Measurements from ENCODE around the gene SPTBN4.
"Not testable (repeated sequence)": the region's sequence is repeated elsewhere in the genome, so short reads cannot be mapped to it uniquely, and the experiment has no call there.

Gene SPTBN4

DNA sequence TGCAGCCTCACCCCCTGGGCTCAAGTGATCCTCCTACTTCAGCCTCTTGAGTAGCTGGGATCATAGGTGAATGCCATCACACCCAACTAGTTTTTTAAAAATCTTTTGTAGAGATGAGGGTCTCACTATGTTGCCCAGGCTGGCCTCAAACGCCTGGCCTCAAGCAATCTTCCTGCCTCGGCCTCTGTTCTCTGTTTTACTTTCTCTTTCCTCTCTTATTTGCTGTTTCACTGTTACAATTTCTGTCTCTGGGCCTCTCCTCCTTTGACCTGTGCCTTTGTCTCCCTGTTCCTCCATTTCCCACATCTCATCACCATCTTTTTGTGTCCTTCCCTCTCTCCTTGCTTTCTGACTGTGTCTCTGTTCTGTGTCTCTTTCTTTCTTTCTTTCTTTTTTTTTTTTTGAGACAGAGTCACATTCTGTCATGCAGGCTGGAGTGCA, 119.2 kb downstream of the SPTBN4 start:
- no peak for DNase-seq (ENCODE audit: low read depth in 2 of 2)

DNA sequence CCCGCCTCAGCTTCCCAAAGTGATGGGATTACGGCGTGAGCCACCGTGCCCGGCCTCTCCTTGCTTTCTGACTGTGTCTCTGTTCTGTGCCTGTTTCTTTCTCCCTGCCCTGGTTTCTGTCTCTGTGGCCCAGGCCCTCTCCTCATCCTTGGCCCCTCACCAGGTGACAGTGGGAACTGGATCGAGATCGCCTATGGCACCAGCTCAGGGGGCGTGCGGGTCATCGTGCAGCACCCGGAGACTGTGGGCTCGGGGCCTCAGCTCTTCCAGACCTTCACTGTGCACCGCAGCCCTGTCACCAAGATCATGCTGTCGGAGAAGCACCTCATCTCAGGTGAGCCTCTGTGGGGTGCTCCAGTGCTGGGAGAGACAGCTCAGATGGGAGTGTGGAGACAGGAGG, 119.8 kb downstream of the SPTBN4 start:
- DNase-seq (ENCODE audit: low read depth in 2 of 2): no peak

DNA sequence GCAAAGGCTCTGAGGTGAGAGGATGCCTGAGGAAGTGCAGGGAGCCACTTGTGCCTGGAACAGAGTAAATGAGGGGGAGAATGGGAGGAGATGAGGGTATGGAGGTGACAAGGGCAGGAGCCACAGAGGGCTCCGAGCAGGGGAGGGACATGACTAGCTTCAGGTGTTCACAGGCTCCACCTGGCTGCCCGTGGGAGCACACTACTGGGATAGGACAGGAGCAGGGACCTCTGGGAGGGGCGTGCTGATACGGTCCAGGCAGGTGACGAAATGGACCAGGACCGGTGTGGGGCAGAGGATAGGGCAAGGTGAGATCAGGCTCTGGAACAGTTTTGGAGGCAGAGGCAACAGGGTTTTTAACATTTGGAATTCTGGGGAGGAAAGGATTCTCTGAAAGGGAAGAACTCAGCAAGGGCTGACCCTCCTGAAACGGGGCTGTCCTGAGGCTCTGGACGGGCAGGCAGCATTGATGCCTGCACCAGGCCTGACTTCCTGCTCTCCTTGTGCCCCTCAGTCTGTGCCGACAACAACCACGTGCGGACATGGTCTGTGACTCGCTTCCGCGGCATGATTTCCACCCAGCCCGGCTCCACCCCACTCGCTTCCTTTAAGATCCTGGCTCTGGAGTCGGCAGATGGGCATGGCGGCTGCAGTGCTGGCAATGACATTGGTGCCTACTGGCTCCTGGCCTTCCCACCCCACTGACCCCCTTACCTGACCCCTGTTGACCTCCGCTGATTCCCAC, 121.5 kb downstream of the SPTBN4 start:
- DNase-seq (ENCODE audit: low read depth in 2 of 2): no peak

DNA sequence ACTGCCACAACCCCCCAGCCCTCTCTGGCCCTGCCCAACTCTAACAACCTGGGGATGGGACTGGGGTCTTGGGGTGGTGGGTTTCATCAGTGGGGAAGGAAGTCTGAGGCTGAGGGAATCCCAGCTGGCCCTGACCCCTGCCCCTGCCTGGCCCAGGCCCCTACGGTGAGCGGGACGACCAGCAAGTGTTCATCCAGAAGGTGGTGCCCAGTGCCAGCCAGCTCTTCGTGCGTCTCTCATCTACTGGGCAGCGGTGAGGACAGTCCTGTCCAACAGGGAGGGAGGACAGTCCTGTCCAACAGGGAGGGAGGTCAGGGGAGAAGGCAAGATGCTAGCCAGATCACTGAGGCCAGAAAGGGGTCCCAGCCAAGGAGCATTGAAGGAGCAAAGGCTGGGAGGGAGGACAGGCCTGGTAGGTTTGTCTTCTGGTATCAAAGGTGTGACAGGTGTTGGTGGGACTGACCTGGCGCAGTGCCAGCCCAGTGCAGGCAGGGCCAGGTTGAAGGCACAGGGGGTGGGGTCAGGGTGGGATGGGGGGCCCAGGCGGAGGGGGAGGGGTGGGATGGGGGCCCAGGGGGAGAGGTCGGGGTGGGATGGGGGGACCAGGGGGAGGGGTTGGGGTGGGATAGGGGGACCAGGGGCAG, 122.2 kb downstream of the SPTBN4 start:
- DNase-seq (ENCODE audit: low read depth in 2 of 2): no peak

DNA sequence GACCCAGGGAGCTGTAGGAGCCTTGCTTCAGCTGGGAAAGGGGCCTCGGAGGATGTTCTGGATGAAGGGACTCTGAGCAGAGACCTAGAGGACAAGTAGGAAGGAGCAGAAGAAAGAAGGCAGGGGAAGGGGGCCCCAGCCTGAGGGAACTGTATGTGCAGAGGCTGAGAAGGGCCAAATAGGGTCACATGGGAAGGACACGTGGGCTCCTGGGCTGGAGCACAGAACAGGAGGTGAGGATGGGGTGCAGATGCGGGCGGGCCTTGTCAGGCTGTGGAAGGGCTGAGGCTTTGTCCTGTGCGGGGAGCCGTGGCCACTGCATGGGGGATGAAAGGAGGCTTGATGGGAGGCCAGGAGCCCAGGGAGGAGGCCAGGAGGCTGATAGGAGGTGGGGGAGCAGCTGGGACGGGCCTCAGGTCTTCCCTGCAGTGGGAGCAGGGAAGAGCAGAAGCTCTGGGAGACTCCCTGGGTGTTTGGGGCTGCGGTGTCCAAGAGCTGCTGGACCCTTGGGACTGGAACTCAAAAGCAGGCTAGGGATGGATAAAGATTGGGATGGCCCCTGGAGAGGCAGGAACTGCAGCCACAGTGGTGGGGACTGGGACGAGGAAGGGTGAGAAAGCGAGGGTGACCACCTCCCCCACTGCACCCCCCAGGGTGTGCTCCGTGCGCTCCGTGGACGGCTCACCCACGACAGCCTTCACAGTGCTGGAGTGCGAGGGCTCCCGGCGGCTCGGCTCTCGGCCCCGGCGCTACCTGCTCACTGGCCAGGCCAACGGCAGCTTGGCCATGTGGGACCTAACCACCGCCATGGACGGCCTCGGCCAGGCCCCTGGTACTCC, 123.0 kb downstream of the SPTBN4 start:
- no peak for DNase-seq (ENCODE audit: low read depth in 2 of 2)

DNA sequence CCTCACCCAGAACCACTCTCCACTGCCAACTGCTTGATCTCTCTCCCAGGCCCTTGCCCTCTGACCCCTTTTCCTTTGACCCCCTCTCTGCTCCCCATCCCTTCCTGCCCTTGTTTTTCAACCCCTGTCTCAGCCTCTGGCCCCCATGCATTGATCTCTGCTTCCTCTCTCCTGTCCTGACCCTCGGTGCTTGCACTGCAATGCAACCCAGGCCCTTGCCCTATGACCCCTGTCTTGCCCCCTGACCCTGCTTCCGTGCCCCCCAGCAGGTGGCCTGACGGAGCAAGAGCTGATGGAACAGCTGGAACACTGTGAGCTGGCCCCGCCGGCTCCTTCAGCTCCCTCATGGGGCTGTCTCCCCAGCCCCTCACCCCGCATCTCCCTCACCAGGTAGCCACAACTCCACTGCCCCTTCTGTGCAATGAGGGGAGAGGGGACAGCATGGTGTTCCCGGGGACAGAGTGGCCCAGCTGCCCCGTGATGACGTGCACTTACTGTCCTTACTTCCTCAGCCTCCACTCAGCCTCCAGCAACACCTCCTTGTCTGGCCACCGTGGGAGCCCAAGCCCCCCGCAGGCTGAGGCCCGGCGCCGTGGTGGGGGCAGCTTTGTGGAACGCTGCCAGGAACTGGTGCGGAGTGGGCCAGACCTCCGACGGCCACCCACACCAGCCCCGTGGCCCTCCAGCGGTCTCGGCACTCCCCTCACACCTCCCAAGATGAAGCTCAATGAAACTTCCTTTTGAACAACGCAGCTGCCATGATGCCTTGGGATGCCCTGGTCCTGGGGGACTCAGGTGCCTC, 123.9 kb downstream of the SPTBN4 start:
- DNase-seq (ENCODE audit: low read depth in 2 of 2): no peak

DNA sequence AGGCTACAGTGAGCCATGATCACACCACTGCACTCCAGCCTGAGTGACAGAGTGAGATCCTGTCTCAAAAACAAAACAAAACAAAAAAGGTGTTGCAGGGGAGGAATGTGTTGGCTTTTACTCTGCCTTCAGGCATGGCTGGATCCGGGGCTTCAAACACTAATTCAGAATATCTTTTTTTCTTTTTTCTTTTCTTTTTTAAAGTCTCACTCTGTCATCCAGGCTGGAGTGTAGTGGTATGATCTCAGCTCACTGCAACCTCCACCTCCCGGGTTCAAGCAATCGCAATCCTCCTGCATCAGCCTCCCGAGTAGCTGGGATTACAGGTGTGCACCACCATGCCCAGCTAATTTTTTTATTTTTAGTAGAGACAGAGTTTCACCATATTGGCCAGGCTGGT, 124.9 kb downstream of the SPTBN4 start:
- DNase-seq (ENCODE audit: low read depth in 2 of 2): not testable (repeated sequence)

DNA sequence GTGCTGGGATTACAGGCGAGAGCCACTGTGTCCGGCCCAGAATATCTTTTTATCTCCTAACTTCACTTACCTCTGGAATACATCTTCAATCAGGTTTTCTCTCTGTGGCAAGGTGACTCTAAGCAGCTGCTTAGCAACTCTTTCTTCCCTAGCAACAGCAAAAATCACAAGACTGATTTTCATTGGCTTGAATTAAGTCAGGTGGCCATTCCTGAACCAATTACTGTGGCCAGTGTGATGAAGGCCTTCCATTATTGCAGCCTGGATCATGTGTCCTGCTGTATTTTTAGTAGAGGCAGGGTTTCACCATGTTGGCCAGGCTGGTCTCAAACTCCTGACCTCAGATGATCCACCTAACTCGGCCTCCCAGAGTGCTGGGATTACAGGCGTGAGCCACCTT, 125.4 kb downstream of the SPTBN4 start:
- no peak for DNase-seq (ENCODE audit: low read depth in 2 of 2)

DNA sequence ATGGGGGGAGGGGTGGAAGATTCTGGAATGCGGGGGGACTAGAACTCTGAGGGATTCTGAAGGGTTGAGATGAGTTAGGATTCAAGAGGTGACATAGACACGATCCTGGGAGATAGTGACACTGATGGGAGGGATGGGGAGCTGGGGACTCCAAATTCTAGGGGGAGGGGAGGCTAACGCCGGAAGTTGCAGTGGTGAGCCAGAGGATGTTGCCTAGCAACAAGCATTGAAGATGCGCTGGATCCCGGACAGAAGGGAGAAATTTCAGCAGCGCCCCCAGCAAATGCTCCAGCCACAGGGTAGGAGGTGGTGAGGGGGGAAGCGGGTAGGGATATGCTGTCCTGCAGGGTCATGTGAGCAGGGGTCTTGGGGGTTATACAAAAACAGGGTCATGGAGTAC, 127.5 kb downstream of the SPTBN4 start:
- no peak for DNase-seq (ENCODE audit: low read depth in 2 of 2)

DNA sequence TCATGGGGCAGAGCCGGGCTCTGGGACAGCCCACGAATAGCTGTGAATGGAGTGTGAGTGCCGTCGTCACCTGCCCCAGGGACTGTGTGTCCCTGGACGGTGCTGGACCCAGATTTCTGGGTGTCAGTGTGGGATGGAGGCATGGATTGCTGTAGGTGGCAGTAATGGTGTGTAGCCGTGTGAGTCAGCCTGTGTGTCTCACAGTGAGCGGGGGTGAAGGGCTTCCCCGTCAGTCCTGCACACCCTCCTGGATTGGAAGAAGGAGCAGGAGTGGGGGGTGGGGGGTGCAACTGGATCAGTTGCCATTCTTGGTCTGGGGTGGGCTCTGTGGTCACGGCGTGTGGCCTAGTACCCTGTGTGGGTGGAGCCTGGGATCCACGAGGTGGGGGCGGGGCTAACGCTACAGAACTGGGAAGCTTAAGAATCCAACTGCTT, 127.9 kb downstream of the SPTBN4 start:
- DNase-seq (ENCODE audit: low read depth in 2 of 2): no peak

DNA sequence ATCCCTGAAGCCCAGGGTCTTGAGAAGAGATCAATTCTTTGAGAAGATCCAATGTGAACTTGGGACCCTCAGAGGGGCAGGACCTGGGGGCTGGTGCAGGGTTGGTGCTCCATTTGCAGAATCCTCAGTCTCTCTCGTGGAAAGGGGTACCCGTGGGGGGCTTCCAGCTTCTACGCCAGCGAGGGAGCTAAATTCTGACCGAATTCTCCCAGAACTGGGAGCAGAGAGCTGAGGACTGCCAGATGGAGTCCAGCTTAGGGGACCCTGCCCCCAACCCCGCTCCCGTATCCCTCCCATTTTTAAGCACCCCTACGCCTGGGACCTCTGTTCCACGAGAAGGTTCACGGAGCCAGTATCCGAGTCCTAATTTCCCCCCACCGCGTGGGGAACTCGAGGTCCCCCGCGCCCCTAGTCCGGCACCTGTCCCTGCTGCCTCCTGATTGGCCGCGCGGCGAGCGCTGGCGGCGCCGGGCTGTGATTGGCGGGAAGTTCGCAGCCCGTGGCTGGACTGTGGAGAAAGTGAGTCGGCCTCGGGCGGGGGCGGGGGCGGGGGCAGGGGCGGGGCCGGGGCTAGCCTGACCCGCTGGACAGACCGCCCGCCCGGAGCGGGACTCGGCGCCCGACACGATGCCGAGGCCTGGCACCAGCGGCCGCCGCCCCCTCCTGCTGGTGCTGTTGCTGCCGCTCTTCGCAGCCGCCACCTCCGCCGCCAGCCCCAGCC, 130.0 kb downstream of the SPTBN4 start:
- DNase-seq (ENCODE audit: low read depth in 2 of 2): no peak

DNA sequence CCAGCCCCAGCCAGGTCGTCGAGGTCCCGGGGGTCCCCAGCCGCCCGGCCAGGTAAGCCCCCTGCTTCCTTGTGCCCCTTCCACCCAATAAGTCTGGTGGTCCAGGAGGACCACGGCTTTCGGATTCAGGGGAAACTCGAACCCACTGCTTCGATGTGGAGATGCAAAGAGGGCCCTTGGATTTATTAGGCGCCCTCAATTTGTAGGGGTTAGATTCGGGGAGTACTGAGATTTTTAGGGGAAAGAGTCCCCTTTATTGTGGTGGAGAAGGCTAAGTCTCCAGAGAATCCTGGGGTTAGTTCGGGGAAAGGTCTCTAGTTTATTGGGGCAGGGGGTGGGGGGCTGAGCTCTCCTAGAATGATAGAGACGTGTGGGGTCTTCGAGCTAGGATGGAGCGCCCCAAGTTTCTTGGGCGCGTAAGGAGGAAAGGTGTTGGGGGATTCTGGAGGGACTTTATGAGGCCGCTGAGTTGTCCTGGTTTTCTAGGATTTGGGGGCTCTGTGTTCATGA, 130.6 kb downstream of the SPTBN4 start:
- DNase-seq (ENCODE audit: low read depth in 2 of 2): no peak

DNA sequence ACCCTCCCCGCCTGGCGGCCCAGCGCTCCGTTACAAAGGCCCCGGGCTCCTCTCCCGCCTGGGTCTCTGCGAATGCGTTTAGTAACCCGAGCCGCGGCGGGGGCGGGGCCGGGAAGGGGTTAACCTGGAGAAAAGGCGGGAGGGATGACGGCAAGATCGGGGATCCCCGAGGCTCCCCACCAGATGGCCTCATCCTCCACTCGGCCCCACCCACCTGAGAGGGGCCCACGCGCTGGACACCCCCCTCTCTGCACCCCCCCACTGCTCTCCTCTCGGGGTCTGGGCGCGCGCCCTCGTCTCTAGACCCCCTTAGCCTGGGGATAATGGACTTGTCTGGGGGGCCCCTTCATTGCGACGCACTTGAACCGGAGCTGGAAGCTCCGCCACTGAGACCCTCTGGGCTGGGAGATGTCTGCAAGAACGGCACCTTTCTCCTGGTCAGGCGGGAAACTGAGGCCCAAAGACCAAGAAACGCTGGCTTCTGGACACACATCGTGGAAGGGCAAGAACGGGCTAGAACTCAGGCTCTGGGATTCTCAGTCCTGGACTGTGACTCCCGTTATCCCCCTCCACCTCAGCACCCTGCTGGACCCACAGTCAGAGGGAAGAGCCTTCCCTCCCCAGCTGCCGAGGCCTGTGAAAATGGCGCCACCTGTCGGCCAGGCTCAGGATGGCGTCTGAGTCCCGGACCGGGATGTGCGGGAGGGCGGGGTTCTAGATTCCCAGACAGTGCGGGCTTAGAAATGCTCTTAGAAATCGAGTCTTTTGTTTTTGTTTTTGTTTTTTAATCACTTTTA, 131.5 kb downstream of the SPTBN4 start:
- peak; percentile 65 to 67 for DNase-seq (ENCODE audit: low read depth in 2 of 2)

DNA sequence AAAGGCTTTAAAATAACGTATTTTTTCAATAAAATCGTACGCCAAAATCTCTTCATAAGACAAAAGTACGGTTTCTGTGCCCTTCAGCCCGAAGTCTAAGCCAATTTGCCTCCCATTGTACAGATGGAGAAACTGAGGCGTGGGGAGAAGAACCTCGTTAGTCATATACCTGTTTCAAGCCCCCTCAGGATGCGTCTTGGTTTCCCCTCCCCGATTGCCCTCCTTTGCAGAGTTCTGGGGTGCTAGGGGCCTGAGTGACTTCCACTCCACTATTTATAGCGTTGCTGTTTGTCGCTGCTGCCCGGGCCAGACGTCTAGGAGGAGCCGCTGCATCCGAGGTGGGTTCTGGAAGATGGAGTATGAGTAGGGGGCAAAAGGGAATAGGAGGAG, 132.1 kb downstream of the SPTBN4 start:
- no peak for DNase-seq (ENCODE audit: low read depth in 2 of 2)

DNA sequence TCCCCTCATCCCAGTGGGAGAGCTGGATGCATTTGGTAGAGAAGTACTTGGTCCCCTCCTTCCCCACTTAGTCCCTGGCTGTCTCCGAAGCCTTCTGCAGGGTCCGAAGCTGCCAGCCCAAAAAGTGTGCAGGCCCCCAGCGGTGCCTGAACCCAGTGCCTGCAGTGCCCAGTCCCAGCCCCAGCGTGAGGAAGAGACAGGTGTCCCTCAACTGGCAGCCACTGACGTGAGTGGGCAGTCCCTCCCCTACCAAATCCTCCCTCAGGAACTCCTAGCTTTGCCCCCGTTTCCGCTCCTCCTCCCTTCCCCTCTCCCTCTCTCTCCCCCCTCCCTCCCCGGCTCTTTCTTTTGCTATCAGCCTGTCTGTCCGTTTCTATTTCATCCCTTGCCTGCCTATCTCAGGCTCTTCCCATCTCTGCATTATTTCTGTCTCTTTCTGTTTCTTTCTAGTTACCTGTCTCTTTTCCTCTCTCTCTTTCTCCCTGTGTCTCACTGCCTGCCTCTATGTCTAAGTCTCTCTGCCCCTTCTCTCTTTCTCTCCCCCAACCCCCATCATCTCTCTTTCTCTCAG, 132.6 kb downstream of the SPTBN4 start:
- no peak for DNase-seq (ENCODE audit: low read depth in 2 of 2)

DNA sequence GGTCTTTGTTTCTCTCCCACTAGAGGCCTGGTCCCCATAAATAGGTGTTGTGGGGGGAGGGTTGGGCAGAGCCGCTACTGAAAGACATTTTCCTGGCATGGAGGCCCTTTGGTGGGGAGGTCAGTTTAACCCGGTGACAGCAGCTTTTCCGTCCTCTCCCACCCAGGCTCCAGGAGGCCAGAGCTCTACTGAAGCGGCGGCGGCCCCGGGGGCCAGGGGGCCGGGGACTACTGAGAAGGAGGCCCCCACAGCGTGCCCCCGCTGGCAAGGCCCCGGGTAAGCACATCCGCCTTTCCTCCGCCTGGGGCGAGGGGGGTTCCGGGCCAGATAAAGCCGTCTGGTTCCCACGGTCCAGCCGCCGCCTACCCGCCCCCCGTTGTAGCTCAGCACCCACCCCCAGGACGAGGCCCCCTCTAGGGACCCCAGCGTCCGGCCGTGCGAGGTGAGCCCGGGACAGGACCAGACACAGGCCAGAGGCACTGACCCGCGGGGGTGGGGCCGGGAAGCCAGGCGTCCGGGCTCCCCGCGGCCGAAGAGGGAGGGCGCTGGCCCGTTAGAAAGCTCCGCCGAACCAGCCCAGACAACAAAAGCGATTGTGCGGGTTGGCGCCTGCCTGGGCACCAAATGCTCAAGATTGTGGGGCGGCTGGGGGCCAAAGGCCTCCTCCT, 133.2 kb downstream of the SPTBN4 start:
- DNase-seq (ENCODE audit: low read depth in 2 of 2): no peak

DNA sequence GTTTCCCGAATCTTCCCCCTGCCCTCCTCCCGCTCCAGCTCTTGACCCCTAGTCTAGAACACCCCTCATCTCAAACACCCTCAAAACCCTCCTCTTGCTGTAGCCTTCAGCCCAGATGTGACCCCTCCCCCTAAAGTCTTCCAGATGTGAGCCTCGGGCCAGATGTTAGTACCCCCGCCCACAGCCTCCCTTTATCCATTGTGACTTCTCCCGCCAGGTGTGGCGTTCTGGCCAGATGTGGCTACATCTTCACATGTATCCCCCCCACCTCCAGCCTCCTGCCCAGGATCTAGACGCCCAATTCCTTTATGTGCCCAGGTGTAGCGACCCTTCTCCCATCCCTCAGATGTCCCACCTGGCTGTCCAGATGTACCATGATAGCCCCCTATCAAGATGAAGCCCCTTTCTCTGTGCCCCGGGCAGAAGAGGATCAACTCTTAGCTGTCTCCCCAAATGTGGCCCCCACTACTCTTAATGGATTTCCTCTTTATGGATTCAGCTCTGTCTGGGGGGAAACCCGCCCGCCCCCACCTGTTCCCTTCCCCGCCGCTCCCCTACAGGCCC, 133.9 kb downstream of the SPTBN4 start:
- no peak for DNase-seq (ENCODE audit: low read depth in 2 of 2)

DNA sequence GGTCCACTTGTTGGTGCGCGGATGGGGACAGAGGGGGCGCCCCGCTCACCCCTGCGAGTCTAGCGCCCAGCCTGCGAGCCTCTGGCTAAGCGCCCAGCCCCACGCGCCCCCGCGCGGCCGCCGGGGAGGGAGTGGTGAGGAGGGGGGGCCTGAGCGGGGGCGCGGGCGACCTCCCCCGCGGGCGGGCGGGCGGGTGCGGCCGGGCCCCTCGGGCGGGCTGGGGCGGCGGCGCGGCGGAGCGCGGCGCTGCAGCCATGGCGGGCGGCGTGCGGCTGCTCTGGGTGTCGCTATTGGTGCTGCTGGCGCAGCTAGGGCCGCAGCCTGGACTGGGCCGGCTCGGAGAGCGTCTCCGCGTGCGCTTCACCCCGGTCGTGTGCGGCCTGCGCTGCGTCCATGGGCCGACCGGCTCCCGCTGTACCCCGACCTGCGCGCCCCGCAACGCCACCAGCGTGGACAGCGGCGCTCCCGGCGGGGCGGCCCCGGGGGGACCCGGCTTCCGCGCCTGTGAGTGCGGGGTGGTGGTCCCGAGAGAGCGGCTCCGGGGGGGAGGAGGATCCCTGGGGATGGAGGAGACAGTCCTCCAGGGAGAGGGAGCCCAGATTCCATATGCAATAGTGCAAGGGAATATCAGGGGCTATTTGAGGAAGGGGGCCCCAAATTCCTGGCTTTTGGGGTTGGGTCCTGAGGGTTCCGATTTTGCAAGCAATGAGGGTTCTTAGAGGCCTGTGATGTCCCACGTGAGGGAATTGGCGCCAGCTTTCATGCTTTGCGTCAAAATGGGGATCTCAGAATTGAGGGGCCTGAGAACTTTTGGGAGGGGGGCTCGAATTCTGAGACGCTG, 134.6 kb downstream of the SPTBN4 start, which contains the start of gene LTBP4:
Gene LTBP4, plus strand, starts transcription at position 236 of the 841 bp plus-strand sequence. Its CDS starts 19 bp downstream, at position 255.
- peak in 1 of 2 donors; percentile 49 for DNase-seq (ENCODE audit: low read depth in 2 of 2)
